Measurements from ENCODE around the gene AP1S3.

AP1S3 gene

GRCh38 chr2:223847410-223847809, 10.0 kb upstream of the AP1S3 start:
- Histone ChIP-seq H3K4me1 (ENCODE audit: control insufficient read depth, low read depth, low read length) (no peaks in the 10 kb centered on the region), H3K9ac (ENCODE audit: low read length) (no peak overlapping the region), H3K27ac (ENCODE audit: low read length) (no peak overlapping the region), H3K9me3 (ENCODE audit: control insufficient read depth, low read depth, low read length) (no peaks in the 10 kb centered on the region), H3K4me3 (ENCODE audit: low read length) (no peak overlapping the region), H3K36me3 (ENCODE audit: control insufficient read depth, low read depth, low read length) (no peaks in the 10 kb centered on the region), H3K27me3 (ENCODE audit: control insufficient read depth, insufficient read depth, low read length) (no peaks in the 10 kb centered on the region)

GRCh38 chr2:223846515-223846914, 9.1 kb upstream of the AP1S3 start:
- Histone ChIP-seq H3K4me3 (ENCODE audit: low read length) (no peak overlapping the region), H3K27ac (ENCODE audit: low read length) (no peak overlapping the region), H3K27me3 (ENCODE audit: control insufficient read depth, insufficient read depth, low read length) (no peaks in the 10 kb centered on the region), H3K9me3 (ENCODE audit: control insufficient read depth, low read depth, low read length) (no peaks in the 10 kb centered on the region), H3K4me1 (ENCODE audit: control insufficient read depth, low read depth, low read length) (no peaks in the 10 kb centered on the region), H3K9ac (ENCODE audit: low read length) (no peak overlapping the region), H3K36me3 (ENCODE audit: control insufficient read depth, low read depth, low read length) (no peaks in the 10 kb centered on the region)

- Histone ChIP-seq H3K9me3 (ENCODE audit: control insufficient read depth, low read depth, low read length) (no peaks in the 10 kb centered on the region), H3K27ac (ENCODE audit: low read length) (no peak overlapping the region), H3K27me3 (ENCODE audit: control insufficient read depth, insufficient read depth, low read length) (no peaks in the 10 kb centered on the region), H3K36me3 (ENCODE audit: control insufficient read depth, low read depth, low read length) (no peaks in the 10 kb centered on the region), H3K9ac (ENCODE audit: low read length) (no peak overlapping the region), H3K4me1 (ENCODE audit: control insufficient read depth, low read depth, low read length) (no peaks in the 10 kb centered on the region), H3K4me3 (ENCODE audit: low read length) (no peak overlapping the region)
Measured at GRCh38 chr2:223841436-223842190, 4.2 kb upstream of the AP1S3 start.

GRCh38 chr2:223835701-223836532, 1.5 kb downstream of the AP1S3 start:
- no peaks in the 10 kb centered on the region for H3K9me3 ChIP-seq (ENCODE audit: control insufficient read depth, low read depth, low read length)
- H3K4me1 ChIP-seq (ENCODE audit: control insufficient read depth, low read depth, low read length), result peaks cover 11% of the 10 kb centered on the region
- no peaks in the 10 kb centered on the region for H3K36me3 ChIP-seq (ENCODE audit: control insufficient read depth, low read depth, low read length)
- no peak overlapping the region for H3K9ac ChIP-seq (ENCODE audit: low read length)
- no peaks in the 10 kb centered on the region for H3K27me3 ChIP-seq (ENCODE audit: control insufficient read depth, insufficient read depth, low read length)
- no peak overlapping the region for H3K4me3 ChIP-seq (ENCODE audit: low read length)
- H3K27ac ChIP-seq (ENCODE audit: low read length), result no peak overlapping the region

GRCh38 chr2:223834431-223834830, 3.0 kb downstream of the AP1S3 start:
- H3K4me3 ChIP-seq (ENCODE audit: low read length), result no peak overlapping the region
- H3K27me3 ChIP-seq (ENCODE audit: control insufficient read depth, insufficient read depth, low read length), result no peaks in the 10 kb centered on the region
- no peak overlapping the region for H3K9ac ChIP-seq (ENCODE audit: low read length)
- no peaks in the 10 kb centered on the region for H3K36me3 ChIP-seq (ENCODE audit: control insufficient read depth, low read depth, low read length)
- no peaks in the 10 kb centered on the region for H3K9me3 ChIP-seq (ENCODE audit: control insufficient read depth, low read depth, low read length)
- peaks cover 11% of the 10 kb centered on the region for H3K4me1 ChIP-seq (ENCODE audit: control insufficient read depth, low read depth, low read length)
- H3K27ac ChIP-seq (ENCODE audit: low read length), result no peak overlapping the region

- Histone ChIP-seq H3K4me3 (ENCODE audit: low read length) (no peak overlapping the region), H3K27me3 (ENCODE audit: control insufficient read depth, insufficient read depth, low read length) (no peaks in the 10 kb centered on the region), H3K9ac (ENCODE audit: low read length) (no peak overlapping the region), H3K27ac (ENCODE audit: low read length) (no peak overlapping the region), H3K4me1 (ENCODE audit: control insufficient read depth, low read depth, low read length) (peaks cover 11% of the 10 kb centered on the region), H3K36me3 (ENCODE audit: control insufficient read depth, low read depth, low read length) (no peaks in the 10 kb centered on the region), H3K9me3 (ENCODE audit: control insufficient read depth, low read depth, low read length) (no peaks in the 10 kb centered on the region)
Measured at GRCh38 chr2:223832241-223832903, 5.0 kb downstream of the AP1S3 start.

GRCh38 chr2:223829128-223829527, 8.3 kb downstream of the AP1S3 start:
- Histone ChIP-seq H3K27me3 (ENCODE audit: control insufficient read depth, insufficient read depth, low read length) (no peaks in the 10 kb centered on the region), H3K4me1 (ENCODE audit: control insufficient read depth, low read depth, low read length) (peaks cover 11% of the 10 kb centered on the region), H3K27ac (ENCODE audit: low read length) (no peak overlapping the region), H3K36me3 (ENCODE audit: control insufficient read depth, low read depth, low read length) (no peaks in the 10 kb centered on the region), H3K9me3 (ENCODE audit: control insufficient read depth, low read depth, low read length) (no peaks in the 10 kb centered on the region), H3K9ac (ENCODE audit: low read length) (no peak overlapping the region), H3K4me3 (ENCODE audit: low read length) (no peak overlapping the region)

- no peak overlapping the region for H3K9ac ChIP-seq (ENCODE audit: low read length)
- no peaks in the 10 kb centered on the region for H3K9me3 ChIP-seq (ENCODE audit: control insufficient read depth, low read depth, low read length)
- peaks cover 9% of the 10 kb centered on the region for H3K4me1 ChIP-seq (ENCODE audit: control insufficient read depth, low read depth, low read length)
- no peak overlapping the region for H3K4me3 ChIP-seq (ENCODE audit: low read length)
- no peaks in the 10 kb centered on the region for H3K27me3 ChIP-seq (ENCODE audit: control insufficient read depth, insufficient read depth, low read length)
- no peaks in the 10 kb centered on the region for H3K36me3 ChIP-seq (ENCODE audit: control insufficient read depth, low read depth, low read length)
- no peak overlapping the region for H3K27ac ChIP-seq (ENCODE audit: low read length)
Measured at GRCh38 chr2:223828314-223828713, 9.1 kb downstream of the AP1S3 start.

GRCh38 chr2:223826995-223827394, 10.4 kb downstream of the AP1S3 start:
- no peaks in the 10 kb centered on the region for H3K9me3 ChIP-seq (ENCODE audit: control insufficient read depth, low read depth, low read length)
- H3K36me3 ChIP-seq (ENCODE audit: control insufficient read depth, low read depth, low read length), result no peaks in the 10 kb centered on the region
- no peaks in the 10 kb centered on the region for H3K4me1 ChIP-seq (ENCODE audit: control insufficient read depth, low read depth, low read length)
- no peak overlapping the region for H3K27ac ChIP-seq (ENCODE audit: low read length)
- no peak overlapping the region for H3K9ac ChIP-seq (ENCODE audit: low read length)
- no peaks in the 10 kb centered on the region for H3K27me3 ChIP-seq (ENCODE audit: control insufficient read depth, insufficient read depth, low read length)
- no peak overlapping the region for H3K4me3 ChIP-seq (ENCODE audit: low read length)

GRCh38 chr2:223824301-223824700, 13.1 kb downstream of the AP1S3 start:
- Histone ChIP-seq H3K4me1 (ENCODE audit: control insufficient read depth, low read depth, low read length) (no peaks in the 10 kb centered on the region), H3K36me3 (ENCODE audit: control insufficient read depth, low read depth, low read length) (no peaks in the 10 kb centered on the region), H3K27ac (ENCODE audit: low read length) (no peak overlapping the region), H3K9ac (ENCODE audit: low read length) (no peak overlapping the region), H3K9me3 (ENCODE audit: control insufficient read depth, low read depth, low read length) (no peaks in the 10 kb centered on the region), H3K4me3 (ENCODE audit: low read length) (no peak overlapping the region), H3K27me3 (ENCODE audit: control insufficient read depth, insufficient read depth, low read length) (no peaks in the 10 kb centered on the region)

- H3K27ac ChIP-seq (ENCODE audit: low read length), result no peak overlapping the region
- H3K36me3 ChIP-seq (ENCODE audit: control insufficient read depth, low read depth, low read length), result no peaks in the 10 kb centered on the region
- no peaks in the 10 kb centered on the region for H3K4me1 ChIP-seq (ENCODE audit: control insufficient read depth, low read depth, low read length)
- no peaks in the 10 kb centered on the region for H3K9me3 ChIP-seq (ENCODE audit: control insufficient read depth, low read depth, low read length)
- H3K4me3 ChIP-seq (ENCODE audit: low read length), result no peak overlapping the region
- H3K9ac ChIP-seq (ENCODE audit: low read length), result no peak overlapping the region
- H3K27me3 ChIP-seq (ENCODE audit: control insufficient read depth, insufficient read depth, low read length), result no peaks in the 10 kb centered on the region
Measured at GRCh38 chr2:223822818-223823217, 14.6 kb downstream of the AP1S3 start.
